ENCODE measurements around the gene MRTFB.

DNA sequence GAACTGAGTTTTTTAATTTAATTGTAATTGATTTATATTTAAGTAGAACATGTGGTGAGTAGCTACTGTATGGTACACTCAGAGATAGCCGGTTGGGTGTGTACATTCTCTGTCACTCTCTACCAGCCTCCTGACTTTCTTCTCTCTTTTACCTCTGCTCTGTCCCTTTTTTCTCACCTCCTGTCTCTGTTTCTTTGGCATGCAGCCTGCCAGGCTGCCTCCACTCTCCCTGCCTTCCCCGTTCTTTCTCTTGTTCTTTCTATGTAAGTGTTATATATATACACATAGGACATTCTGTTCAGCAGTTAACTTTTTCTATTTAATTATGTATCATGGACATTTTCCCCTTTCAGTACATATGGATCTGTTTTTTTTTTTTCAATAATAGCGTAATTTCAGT is 50.8 kb downstream of the MRTFB start:
- TF ChIP-seq, protein P1, sequence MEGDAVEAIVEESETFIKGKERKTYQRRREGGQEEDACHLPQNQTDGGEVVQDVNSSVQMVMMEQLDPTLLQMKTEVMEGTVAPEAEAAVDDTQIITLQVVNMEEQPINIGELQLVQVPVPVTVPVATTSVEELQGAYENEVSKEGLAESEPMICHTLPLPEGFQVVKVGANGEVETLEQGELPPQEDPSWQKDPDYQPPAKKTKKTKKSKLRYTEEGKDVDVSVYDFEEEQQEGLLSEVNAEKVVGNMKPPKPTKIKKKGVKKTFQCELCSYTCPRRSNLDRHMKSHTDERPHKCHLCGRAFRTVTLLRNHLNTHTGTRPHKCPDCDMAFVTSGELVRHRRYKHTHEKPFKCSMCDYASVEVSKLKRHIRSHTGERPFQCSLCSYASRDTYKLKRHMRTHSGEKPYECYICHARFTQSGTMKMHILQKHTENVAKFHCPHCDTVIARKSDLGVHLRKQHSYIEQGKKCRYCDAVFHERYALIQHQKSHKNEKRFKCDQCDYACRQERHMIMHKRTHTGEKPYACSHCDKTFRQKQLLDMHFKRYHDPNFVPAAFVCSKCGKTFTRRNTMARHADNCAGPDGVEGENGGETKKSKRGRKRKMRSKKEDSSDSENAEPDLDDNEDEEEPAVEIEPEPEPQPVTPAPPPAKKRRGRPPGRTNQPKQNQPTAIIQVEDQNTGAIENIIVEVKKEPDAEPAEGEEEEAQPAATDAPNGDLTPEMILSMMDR (IDR thresholded peaks at IDR 0.05) = no peak
- TF ChIP-seq POLR2A (IDR thresholded peaks at IDR 0.05) = no peak

Measured in lower leg skin (tissue), 3 donors.